Stimulated activated CD4-positive, alpha-beta T cell treated with anti-CD3 and anti-CD28 coated beads, Interleukin-2, amount 100 ng/mL, for 24 hours (primary cell): ENCODE results near the gene PRDM16.

Source experiments
- DNase-seq, 2 donors: peaks; one replicate each; pipeline ENCODE4 v3.0.0-alpha.2; 2020

PRDM16 gene

DNA sequence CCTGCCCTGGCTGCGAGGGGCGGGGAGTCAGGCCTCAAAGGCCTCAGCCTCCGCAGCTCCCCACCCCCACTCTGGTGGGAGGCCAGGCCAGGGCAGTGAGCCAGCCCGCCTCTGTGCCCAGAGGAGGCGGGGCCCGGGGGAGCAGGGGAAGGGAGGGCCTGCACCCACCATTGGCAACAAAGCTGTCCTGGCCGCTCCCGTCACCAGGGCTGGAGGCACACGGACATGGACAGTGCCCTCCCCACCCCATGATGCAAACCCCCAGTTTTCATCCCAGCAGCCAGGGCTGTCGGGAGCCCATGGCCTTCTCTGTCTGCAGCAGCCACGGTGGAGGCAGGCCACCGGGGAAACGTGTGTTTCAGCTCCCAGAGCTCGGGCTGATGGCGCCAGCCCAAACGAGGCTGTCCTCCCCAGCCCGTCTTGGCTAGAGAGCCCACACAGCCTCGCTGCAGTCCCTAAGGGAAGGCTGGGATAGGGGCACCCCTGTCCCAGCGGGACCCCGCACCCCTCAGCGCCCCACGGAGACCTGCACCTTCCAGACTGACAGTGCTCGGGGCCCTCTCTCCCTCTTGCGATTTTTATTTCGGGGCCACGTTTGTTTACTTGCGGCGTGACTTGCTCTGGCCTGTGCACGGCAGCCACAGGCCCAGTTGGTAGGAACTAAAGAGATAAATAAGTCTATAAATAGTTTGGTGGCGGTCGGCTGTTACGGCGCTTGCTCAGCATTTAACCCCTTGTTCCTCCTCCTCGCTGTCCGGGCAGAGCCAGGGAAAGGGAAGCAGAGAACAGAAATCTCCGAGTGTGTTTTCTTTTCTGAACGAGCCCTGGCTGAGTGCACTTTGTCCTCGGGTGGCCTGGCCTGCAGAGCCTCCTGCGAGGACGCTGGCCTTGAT is 101.8 kb downstream of the PRDM16 start:
- DNase-seq: no peak

DNA sequence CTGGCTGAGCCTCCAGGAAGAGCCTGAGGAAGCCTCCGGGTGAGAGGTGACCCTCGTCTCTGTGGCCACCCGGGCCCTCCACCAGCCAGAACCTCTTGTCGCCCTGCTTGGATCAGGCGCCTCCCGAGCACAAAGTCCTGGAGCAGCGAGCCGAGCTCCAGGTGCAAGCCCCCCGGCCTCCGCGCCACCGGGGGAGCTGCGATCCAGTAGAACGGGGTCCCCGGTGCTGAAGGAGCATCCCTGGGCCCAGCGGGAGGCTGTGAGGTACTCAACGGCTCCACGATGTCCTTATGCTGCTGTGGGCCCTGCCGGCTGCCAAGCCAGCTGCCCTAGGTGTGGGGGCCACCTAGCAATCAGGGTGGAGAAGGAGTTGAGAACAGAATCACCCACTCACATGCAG is 102.8 kb downstream of the PRDM16 start:
- no peak for DNase-seq

DNA sequence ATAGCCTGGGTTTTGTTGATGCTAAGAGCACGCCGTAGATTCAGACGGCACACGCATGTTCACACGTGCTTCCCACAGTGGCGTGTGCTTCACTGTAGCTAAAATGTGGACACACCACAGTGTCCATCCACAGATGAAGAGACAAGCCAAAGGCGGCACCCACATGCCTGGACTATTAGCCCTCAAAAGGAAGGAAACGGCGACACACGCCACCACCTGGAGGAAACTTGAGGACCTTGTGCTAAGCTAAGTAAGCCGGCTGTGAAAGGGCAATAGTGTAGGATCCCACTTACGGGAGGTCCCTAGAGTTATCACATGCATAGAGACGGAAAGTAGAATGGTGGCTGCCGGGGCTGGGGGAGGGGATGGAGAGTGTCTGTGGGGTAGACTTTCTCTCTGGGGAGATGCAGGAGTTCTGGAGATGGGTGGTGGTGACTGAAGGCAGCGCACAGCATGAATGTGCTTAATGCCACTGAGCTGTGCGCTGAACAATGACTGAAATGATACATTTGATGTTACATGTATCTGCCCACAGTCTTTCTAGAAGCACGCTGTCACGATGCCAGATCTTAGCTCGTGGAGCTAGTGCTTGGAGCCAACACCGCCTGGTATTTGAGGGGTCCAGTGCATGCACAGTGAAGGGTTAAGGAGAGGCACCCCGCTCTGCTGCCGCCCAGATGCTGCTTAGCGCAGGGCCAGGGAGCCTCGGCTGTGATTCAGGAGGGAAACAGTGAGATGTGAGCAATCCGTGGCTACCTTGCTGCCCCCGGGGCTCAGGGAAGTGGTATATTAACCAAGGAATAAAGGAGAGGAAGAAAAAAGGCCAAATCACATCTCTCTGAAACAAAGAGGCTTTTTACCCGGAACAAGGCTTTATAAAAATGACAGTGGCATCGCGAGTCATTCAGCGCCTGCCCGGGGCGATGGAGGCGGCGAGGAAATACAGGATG is 103.7 kb downstream of the PRDM16 start:
- no peak for DNase-seq

DNA sequence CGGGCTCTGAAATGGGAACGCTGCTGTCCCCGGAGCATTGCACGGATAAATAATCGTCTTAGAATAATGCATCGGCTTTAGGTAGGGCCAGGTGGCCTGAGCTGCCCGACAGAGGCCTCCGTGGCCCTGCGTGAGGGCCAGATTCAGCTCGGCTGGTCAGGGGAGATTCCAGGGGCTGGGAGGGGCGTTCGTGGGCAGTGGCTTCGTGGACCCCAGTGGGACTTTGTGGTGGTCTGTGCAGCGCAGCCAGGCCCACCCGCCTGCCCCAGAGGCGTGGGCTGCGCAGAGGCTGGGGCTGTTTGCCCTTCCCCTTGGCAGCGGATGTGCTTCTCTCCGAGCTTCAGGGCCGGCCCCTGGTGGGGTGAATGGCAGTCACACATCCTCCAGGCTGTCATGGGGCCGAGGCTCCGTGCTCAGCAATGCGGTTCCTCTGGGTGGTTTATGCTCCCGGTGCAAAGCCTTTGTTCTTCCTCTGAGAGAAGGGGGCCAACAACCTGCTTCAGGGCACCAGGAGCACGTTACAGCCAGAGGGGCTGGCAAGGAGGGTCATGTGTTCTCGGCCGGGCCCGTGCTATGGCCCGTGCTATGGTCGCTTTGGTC is 104.5 kb downstream of the PRDM16 start:
- DNase-seq: no peak

DNA sequence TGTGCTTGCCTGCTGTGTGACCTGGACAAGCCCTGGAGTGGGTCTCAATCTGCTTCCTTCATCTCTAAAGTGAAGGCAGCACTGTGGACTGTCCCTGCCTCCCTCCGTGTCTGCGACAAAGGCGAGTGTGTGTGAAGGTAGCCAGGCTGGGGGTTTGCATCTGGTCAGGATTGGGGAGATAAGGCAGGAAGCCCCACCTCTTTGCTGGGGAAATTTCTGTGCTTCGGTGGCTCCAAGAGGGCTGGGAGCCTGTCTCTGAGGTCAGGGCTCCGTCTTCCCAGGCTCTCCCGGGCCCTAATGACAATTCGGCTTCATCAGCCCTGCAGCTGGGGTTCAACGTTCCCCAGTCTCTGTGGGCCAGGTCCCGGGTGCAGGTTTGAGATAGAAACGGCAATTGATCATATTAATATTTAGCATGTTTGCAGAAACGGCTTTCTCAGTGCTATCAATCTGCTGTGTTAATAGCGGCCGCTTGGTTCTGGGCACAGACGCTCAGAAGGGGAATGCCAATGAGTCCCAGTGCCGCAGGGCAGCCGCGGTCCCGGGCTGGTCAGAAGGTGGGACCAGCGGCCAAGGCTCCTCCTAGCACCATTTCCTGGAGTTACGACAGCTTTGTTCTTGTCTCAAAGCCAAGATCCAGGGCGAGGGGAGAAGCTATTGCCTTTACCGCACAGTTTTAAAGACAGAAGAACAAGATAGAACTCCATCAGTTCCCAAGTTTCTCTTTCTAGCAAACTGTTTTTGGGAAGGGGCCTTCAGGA is 105.7 kb downstream of the PRDM16 start:
- DNase-seq: no peak

DNA sequence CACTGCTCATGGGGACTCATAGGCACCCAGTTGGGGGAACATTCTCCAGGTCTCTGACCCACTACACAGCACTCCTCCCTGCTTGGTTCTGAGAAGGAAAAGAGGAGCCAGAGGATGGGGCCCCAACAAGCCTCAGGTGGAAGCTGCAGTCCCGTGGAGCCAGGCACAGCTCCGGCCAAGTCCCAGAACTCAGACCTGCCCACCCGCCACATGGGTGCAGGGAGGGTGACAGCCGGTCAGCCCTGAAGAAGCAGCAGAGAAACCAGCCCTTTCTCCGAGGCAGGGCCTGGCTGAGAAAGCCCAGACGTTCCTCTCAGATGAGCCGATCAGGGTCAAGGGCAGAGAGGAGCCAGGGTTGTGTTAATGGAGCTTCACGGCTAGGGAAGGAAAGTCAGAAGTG is 106.5 kb downstream of the PRDM16 start:
- no peak for DNase-seq

DNA sequence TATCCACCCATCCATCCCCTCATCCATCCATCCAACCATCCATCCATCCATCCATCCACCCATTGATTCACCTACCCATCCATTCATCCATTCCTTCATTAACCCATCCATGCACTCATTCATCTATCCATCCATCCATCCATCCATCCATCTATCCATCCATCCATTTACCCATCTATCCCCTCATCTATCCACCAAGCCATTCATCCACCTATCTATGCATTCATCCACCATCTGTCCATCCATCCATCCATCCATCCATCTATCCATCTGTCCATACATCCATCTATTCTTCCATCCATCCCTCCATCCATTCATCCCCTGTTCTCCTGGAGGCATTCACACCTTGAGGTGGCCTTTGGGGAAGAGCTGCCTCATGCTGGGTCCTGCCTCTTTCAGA is 107.0 kb downstream of the PRDM16 start:
- no peak for DNase-seq

DNA sequence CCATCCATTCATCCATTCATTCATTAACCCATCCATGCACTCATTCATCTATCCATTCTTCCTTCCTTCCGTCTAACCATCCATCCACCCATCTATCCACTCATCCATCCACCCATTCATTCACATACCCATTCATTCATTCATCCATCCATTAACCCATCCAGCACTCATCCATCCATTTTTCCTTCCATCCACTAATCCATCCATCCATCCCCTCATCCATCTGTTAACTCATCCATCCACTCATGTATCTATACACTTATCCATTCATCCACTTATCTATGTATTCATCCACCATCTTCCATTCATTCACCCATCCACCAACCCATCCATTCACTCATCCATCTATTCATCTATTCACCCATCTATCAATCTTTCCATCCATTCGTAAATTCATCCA is 107.8 kb downstream of the PRDM16 start:
- no peak for DNase-seq

DNA sequence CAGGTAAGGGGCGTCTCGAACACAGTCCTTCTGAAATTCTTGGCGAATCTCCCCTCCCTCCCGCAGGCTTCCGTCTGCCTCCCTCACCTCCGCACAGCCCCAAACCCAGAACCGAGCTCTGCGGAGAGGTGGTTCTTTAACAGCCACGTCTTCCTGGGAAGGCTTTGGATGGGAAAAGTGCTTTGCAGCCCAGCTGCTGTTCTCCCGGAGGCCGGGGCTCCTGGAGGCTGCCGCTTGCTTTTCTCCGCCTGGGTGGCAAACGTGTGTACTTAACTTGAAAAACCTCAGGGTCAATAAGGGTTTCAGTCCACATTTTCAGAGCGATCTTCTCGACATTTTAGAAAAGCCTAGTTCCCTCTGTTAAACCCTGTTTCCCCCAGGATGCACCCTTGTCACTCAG is 109.3 kb downstream of the PRDM16 start:
- no peak for DNase-seq

DNA sequence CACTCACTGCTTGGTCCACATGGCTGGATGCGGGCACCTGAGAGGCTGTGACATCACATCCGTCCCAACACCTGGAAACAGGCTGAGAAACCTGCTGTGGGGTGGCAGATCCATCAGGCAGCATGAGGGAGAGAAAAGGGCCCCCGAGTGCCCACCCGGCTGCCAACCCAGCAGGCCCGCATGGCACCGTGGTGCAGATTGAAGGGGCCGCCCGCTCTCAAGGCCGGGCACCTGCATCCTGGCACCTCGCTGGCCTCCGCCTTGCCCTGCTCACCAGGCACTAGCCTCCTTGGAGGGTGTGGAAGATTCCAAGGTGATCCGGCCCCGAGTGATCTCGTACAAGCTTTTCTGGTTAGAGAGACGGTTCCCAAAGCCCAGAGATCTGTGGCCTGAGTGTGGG is 110.5 kb downstream of the PRDM16 start:
- DNase-seq: no peak

DNA sequence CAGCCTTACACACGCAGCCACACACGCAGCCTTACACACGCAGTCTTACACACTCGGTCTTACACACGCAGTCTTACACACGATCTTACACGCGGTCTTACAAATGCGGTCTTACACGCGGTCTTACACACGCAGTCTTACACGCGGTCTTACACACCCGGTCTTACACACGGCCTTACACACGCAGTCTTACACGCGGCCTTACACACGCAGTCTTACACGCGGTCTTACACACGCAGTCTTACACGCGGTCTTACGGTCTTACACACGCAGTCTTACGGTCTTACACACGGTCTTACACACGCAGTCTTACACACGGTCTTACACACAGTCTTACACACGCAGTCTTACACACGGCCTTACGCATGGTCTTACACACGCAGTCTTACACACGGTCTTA is 111.9 kb downstream of the PRDM16 start:
- DNase-seq: no peak

DNA sequence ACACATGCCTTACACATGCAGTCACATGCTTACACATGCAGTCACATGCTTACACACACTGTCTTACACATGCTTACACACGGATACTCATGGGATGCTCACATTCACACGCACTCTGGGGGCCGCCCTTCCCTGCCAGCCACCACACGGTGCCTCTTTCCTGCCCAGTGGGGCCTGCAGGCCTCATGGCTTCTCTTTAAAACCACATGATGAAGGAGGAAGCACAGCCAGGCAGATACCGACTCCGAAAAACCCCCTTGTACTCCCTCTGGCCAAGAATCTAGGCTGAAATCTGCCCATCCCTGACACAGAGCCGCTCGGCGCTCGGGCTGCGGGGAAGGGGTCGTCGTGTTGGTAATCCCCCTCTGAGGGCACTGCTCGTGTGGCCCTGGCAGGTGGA is 113.0 kb downstream of the PRDM16 start:
- no peak for DNase-seq

DNA sequence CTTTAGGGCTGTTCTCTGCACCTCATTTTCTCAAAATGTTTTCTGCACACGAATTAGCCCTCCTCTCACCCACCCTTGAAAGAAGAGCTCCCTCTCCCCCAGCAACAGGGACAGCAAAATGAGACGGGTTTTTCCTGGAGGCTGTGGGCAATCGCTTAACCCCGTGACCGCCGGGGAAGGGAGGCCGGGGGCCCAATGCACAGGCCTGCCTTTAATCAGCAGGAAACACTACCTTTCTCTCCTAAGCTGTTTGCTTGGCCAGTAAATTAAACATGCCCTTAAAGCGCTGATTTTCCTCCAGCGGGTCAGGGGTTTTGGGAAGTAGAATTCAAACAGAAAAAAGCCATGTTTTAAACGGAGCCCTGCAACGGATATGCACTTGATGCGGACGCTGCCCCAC is 114.4 kb downstream of the PRDM16 start:
- DNase-seq: no peak

DNA sequence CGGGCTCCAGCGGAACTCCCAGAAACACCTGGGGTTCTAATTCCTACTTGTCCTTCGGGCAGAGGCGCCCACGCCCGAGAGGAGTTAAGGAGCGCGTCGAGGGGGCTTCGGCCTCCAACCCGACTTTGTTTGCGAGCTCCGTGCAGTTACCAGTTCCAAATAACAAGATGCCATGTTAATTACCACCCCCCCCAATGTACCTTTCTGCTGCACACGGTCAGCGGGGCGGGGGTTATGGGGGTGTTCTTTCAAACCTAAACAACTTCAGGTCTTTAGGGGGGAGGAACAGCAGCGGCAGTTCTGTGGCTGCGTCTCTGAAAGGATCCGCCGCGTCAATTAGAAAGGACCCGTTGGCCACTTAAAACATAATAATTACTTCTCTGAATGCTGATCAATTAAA is 114.8 kb downstream of the PRDM16 start:
- no peak for DNase-seq

DNA sequence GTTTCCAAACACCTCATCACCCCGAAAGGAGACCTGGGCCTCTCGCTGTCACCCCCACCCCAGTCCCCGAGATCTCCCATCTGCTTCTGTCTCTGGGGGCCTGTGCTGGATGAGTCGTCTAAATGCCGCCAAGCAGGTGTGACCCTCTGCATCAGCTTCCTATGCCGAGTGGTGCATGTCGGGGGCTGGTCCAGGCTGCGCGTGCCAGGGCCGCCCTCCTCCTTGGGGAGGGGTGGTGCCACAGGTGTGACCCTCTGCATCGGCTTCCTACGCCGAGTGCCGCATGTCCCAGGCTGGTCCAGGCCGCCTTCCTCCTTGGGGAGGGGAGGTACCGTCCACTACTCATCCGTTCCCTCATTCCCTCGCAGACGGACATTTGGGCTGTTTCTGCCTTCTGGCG is 115.7 kb downstream of the PRDM16 start:
- DNase-seq: no peak

DNA sequence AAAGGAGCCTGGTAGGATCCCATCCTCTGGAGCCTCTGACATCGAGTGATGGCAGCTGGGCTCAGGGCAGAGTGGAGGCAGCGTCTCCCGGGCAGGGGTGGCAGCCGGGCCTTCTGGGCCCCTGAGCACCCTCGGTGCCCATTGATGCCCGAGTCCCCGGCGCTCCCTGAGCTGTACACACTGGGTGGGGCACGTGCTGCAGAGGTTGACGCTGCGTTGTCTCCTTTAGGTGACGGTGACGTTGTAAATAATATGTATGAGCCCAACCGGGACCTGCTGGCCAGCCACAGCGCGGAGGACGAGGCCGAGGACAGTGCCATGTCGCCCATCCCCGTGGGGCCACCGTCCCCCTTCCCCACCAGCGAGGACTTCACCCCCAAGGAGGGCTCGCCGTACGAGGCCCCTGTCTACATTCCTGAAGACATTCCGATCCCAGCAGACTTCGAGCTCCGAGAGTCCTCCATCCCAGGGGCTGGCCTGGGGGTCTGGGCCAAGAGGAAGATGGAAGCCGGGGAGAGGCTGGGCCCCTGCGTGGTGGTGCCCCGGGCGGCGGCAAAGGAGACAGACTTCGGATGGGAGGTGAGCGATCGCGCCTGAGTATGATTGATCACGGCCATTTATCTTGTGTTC is 117.0 kb downstream of the PRDM16 start:
- no peak for DNase-seq

DNA sequence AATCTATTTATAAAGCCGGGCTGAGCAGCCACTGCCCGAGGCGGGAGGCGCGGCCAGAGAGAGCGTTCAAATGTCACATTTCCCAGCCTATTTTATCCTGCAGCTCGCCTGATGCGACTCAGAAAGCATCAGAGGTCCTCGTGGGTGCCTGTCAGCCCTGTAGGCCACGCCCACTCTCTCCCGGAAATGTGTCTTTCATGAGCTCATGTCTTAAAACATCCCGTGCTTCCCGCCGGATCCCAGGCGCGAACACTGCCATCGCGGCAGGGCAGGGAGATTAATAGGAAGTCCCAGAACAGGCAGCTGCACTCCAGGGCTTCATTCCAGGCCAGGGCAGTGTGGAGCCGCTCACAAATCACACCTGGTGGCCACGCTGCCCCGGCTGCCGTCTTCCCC is 117.5 kb downstream of the PRDM16 start:
- no peak for DNase-seq

DNA sequence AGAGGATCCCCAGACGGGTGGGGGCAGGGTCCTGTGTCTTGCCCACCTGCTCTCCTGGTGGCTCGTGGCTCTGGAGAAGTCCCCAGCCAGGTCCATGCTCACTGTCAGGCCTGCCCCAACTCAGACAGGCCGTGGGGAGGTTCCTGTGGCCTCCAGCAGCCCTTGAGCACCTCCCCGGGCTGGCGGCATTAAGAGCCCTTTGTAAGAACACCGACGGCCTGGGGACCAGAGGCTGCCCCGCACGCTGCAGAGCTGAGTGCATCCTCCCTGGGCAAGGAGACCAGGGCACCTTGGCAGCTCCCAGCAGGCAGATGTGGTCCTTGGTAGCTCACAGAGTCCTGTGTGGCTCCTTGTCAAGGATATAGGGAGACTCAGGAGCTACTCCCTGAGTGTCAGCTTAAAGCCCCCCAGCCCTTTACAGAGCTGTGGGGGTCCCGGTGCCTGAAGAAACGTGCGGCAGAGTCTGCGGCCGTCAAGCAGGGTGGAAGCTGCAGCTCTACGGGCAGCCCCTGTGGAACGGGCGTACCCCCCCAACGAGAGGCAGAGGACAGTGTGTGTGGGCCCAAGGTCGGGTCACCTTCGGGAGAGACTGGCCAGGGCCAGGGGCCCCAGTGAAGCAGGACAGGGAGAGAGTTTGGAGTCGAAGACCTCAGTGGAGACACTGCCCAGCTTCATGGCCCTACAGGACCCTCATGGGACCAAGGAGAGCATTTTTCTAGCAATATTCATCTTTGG is 118.6 kb downstream of the PRDM16 start:
- no peak for DNase-seq

DNA sequence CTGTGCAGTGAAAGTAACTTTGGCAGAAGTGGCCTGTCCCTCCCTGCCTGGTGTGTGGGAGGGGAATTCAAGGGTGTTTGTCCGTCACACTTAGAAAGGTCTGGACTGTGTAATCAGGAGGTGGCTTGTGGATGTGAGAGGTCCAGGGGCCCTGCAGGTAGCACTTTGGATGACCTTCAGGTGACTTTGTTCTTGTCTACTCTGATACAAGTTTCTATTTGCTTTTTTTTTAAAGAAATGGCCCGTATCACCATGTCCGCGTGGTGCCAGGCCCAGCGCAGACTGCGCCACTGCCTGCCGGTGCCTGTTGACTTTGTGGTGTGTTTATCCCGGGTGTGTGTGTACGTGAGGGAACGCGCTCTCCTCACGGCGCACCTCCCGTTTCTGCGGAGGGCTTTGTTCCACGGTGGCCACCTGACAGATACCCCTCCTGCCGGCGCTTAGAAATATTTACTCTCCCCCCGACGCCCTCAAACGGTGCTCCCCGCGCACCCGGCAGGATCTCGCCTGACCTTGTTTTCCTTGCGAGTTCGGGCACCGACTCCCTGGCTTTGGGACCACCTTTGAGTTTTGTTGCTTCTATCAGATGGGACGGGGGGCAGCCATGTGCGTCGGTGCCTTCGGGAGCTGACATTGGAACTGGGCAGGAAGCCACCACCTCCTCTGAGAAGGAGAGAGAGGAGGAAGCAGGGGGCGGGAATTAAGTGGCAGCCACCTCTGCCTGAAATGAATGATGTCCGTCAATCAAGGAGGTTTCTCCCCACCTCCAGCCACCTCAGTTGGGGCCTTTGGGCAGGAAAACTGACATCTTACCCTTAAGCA is 119.4 kb downstream of the PRDM16 start:
- no peak for DNase-seq

DNA sequence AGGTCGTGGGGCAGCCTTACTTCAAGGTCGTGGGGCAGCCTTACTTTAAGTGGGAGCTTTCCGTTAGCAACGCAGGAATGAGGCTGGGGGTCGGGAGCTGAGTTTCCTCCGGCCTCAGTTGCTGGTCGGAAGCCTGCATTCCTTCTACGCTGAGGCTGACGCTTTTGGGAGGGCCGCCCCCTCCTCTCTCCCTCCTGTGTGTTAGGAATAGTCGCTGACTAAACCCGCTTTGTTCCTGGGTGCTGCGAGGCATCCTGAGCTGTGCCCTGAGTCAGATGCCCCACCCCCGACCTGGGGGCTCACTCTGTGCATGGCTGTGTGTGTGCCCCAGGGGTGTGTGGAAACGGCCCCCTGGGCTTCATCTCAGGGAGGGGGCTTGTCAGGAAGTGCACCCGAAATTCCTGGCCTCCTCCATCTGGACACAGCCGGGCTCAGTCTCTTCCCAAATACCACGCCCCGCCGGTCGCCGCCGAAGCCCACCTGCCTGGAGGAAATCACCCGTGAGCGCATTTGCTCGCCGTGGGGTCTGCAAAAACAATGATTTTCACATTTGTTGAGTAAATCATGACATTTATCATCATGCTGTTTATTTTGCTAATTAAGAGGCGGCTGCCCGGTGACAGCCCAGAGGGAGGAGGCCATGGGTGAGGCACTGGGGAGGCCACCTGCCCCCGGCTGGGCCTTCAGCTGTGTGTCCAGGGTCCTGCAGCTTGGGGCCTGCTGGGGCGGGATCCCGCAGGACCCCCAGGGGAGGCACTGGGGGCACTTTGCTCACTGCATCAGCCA is 121.4 kb downstream of the PRDM16 start:
- DNase-seq: no peak
